Peyer's patch (tissue), 4 donors: ENCODE results near the gene MGAT5B.

Experiments
- CTCF ChIP-seq, 6 experiments: fragments of 450-650 bp in 4 of 6; fragments of 200-600 bp in 2 of 6; sonication (generic) in 1 of 6; IDR thresholded peaks; one replicate each; pipeline ENCODE4 v1.5.1; 2017 to 2019; ENCODE audit warnings: antibody characterized with exemption in 6 of 6, mild to moderate bottlenecking in 3 of 6, moderate library complexity in 1 of 6
- POLR2A ChIP-seq, 2 donors: fragments of 450-650 bp; IDR thresholded peaks; one replicate each; pipeline ENCODE4 v1.5.1; 2017; ENCODE audit warnings: antibody characterized with exemption in 2 of 2, mild to moderate bottlenecking in 2 of 2, moderate library complexity in 2 of 2

GRCh38 chr17:76847031-76847430 lies 21.2 kb upstream of the MGAT5B start:
- TF ChIP-seq CTCF (IDR thresholded peaks at IDR 0.05) = no peak
- no peak for TF ChIP-seq POLR2A (IDR thresholded peaks at IDR 0.05)
